H9 (cell line): ENCODE measurements around the gene LRP1. TPM values are rescaled to one million over a fixed set of nuclear protein-coding genes. Genes with fewer than 3 reads are reported as not detected.

Experiments
- DNase-seq: peaks from one replicate; pipeline ENCODE4 v3.0.0-alpha.2; 2017
- H2AFZ ChIP-seq: one replicate; pipeline ENCODE4 v1.6.1; 2013; ENCODE audit warnings: mild to moderate bottlenecking, low read length, control low read depth, moderate library complexity
- H2AK5ac ChIP-seq: 2 replicates; pipeline ENCODE4 v1.6.1; 2013; ENCODE audit warnings: low read length, control low read depth, mixed read lengths; ENCODE audit not compliant: insufficient read length
- H2BK120ac ChIP-seq: one replicate; pipeline ENCODE4 v1.6.1; 2013; ENCODE audit warnings: low read depth, mild to moderate bottlenecking, low read length, control low read depth, inconsistent platforms; ENCODE audit not compliant: poor library complexity, severe bottlenecking
- H2BK12ac ChIP-seq: 2 replicates; pipeline ENCODE4 v1.6.1; 2013; ENCODE audit warnings: low read length, control low read depth, mixed read lengths, low read depth; ENCODE audit not compliant: insufficient read length
- H2BK15ac ChIP-seq: 2 replicates; pipeline ENCODE4 v1.6.1; 2013; ENCODE audit warnings: low read depth, low read length, control low read depth
- H2BK20ac ChIP-seq: one replicate; pipeline ENCODE4 v1.6.1; 2013; ENCODE audit warnings: low read depth, mild to moderate bottlenecking, low read length, control low read depth, inconsistent platforms; ENCODE audit not compliant: poor library complexity, severe bottlenecking
- H2BK5ac ChIP-seq: 2 replicates; pipeline ENCODE4 v1.6.1; 2013; ENCODE audit warnings: low read length, control low read depth, mixed read lengths; ENCODE audit not compliant: insufficient read length
- H3K14ac ChIP-seq: 2 replicates; pipeline ENCODE4 v1.6.1; 2013; ENCODE audit warnings: low read length, control low read depth; ENCODE audit not compliant: insufficient read depth
- H3K18ac ChIP-seq: 2 replicates; pipeline ENCODE4 v1.6.1; 2013; ENCODE audit warnings: low read depth, mild to moderate bottlenecking, mixed read lengths, low read length, control low read depth; ENCODE audit not compliant: insufficient read length
- H3K23ac ChIP-seq: 2 replicates; pipeline ENCODE4 v1.6.1; 2013; ENCODE audit warnings: low read length, control low read depth, mixed read lengths, low read depth; ENCODE audit not compliant: insufficient read length
- H3K23me2 ChIP-seq: 2 replicates; pipeline ENCODE4 v1.6.1; 2013; ENCODE audit warnings: low read depth, mild to moderate bottlenecking, mixed read lengths, low read length, control low read depth; ENCODE audit not compliant: insufficient read length, poor library complexity, severe bottlenecking
- H3K27ac ChIP-seq: 2 replicates; pipeline ENCODE4 v1.5.1; 2013; ENCODE audit warnings: low read length, control low read depth, mixed read lengths, low read depth; ENCODE audit not compliant: insufficient read length
- H3K27me3 ChIP-seq: 2 replicates; pipeline ENCODE4 v1.6.1; 2013; ENCODE audit warnings: low read length, control low read depth, inconsistent platforms; ENCODE audit not compliant: insufficient read depth
- H3K4ac ChIP-seq: 2 replicates; pipeline ENCODE4 v1.6.1; 2013; ENCODE audit warnings: low read depth, mild to moderate bottlenecking, control low read depth, inconsistent platforms, low read length, moderate library complexity
- H3K4me1 ChIP-seq: 2 replicates; pipeline ENCODE4 v1.6.1; 2013; ENCODE audit warnings: low read length, control low read depth, inconsistent platforms; ENCODE audit not compliant: insufficient read depth
- H3K4me2 ChIP-seq: 2 replicates; pipeline ENCODE4 v1.6.1; 2013; ENCODE audit warnings: low read length, control low read depth, mixed read lengths; ENCODE audit not compliant: insufficient read length, insufficient read depth
- H3K56ac ChIP-seq: 2 replicates; pipeline ENCODE4 v1.6.1; 2013; ENCODE audit warnings: low read depth, mild to moderate bottlenecking, mixed read lengths, low read length, control low read depth; ENCODE audit not compliant: insufficient read length
- H3K79me1 ChIP-seq: 2 replicates; pipeline ENCODE4 v1.6.1; 2013; ENCODE audit warnings: low read depth, mild to moderate bottlenecking, moderate library complexity, low read length, control low read depth, inconsistent platforms; ENCODE audit not compliant: insufficient read depth, poor library complexity, severe bottlenecking
- H3K79me2 ChIP-seq: 2 replicates; pipeline ENCODE4 v1.6.1; 2013; ENCODE audit warnings: low read length, control low read depth, inconsistent platforms; ENCODE audit not compliant: insufficient read depth
- H3K9ac ChIP-seq: 2 replicates; pipeline ENCODE4 v1.6.1; 2013; ENCODE audit warnings: low read length, control low read depth, mixed read lengths; ENCODE audit not compliant: insufficient read length; ENCODE audit errors: extremely low read depth
- H3K9me3 ChIP-seq: one replicate; pipeline ENCODE4 v1.6.1; 2013; ENCODE audit warnings: low read depth, low read length, inconsistent platforms; ENCODE audit not compliant: control insufficient read depth
- H3T11ph ChIP-seq: one replicate; pipeline ENCODE4 v1.6.1; 2013; ENCODE audit warnings: mild to moderate bottlenecking, low read length, control low read depth, inconsistent platforms
- H4K20me1 ChIP-seq: one replicate; pipeline ENCODE4 v1.6.1; 2013; ENCODE audit not compliant: control insufficient read depth, insufficient read length, insufficient read depth
- H4K5ac ChIP-seq: 2 replicates; pipeline ENCODE4 v1.6.1; 2013; ENCODE audit warnings: low read depth, mild to moderate bottlenecking, mixed read lengths, low read length, control low read depth; ENCODE audit not compliant: insufficient read length
- H4K8ac ChIP-seq: replicated peaks from 2 replicates; pipeline ENCODE4 v1.6.1; 2013; ENCODE audit warnings: low read length, control low read depth, mixed read lengths, low read depth; ENCODE audit not compliant: insufficient read length
- H4K91ac ChIP-seq: 2 replicates; pipeline ENCODE4 v1.6.1; 2013; ENCODE audit warnings: low read depth, mild to moderate bottlenecking, moderate library complexity, mixed read lengths, low read length, control low read depth; ENCODE audit not compliant: insufficient read length
- H3K27ac Mint-ChIP-seq, 3 experiments: 2 replicates in 2 of 3; 3 replicates in 1 of 3; pipeline ENCODE4 v1.8.0; 2020 to 2021; ENCODE audit warnings: mixed read lengths in 3 of 3, mild to moderate bottlenecking in 1 of 3, moderate library complexity in 1 of 3
- H3K27me3 Mint-ChIP-seq: 2 replicates; pipeline ENCODE4 v1.8.0; 2021; ENCODE audit warnings: low read depth, mild to moderate bottlenecking, moderate library complexity, mixed read lengths
- H3K36me3 Mint-ChIP-seq, 3 experiments: 2 replicates in 2 of 3; 3 replicates in 1 of 3; pipeline ENCODE4 v1.8.0; 2020 to 2021; ENCODE audit warnings: low read depth in 3 of 3, mixed read lengths in 3 of 3; ENCODE audit not compliant: insufficient read depth in 1 of 3
- H3K4me1 Mint-ChIP-seq, 2 experiments: 2 replicates each; pipeline ENCODE4 v1.8.0; 2020; ENCODE audit warnings: mixed read lengths in 2 of 2
- H3K4me3 Mint-ChIP-seq, 2 experiments: 2 replicates in 1 of 2; 3 replicates in 1 of 2; pipeline ENCODE4 v1.8.0; 2020 to 2021; ENCODE audit warnings: mild to moderate bottlenecking in 2 of 2, mixed read lengths in 2 of 2, moderate library complexity in 1 of 2
- H3K9me3 Mint-ChIP-seq, 2 experiments: 2 replicates in 1 of 2; 3 replicates in 1 of 2; pipeline ENCODE4 v1.8.0; 2020; ENCODE audit warnings: mild to moderate bottlenecking in 2 of 2, mixed read lengths in 2 of 2, moderate library complexity in 1 of 2
- CTCF ChIP-seq: fragments of 200-600 bp; sonication (generic); conservative IDR thresholded peaks from 3 replicates; pipeline ENCODE4 v1.8.0; 2021; ENCODE audit warnings: antibody characterized with exemption, mild to moderate bottlenecking
- WGBS: extraction: QIAGEN DNeasy Blood & Tissue Kit; methylation state at CpG from one replicate; pipeline ENCODE4 v1.1.7; 2013; ENCODE audit warnings: missing lambda C conversion rate, low lambda C conversion rate, mixed read lengths; ENCODE audit not compliant: insufficient read length; ENCODE audit errors: extremely low coverage; 5-methylcytosine and 5-hydroxymethylcytosine counted together
- total RNA-seq: library from RNA; stranded (reverse); gene quantifications from 2 replicates; pipeline ENCODE4 v1.2.1, GENCODE V29; 2021

LRP1 gene
- total RNA-seq, 1 experiment from 2014 or later, result 115 TPM

GRCh38 chr12:57160040-57160439 is 31.8 kb downstream of the LRP1 start:
- no peak overlapping the region for H2BK5ac ChIP-seq
- DNase-seq, result no peak
- Mint-ChIP-seq H3K9me3 (no peaks in the 10 kb centered on the region), H3K36me3 (peaks cover 59 to 96% (median 95%) of the 10 kb centered on the region in 3 experiments; a peak in 6 of 7 replicates), H3K27ac (peak overlapping the region in 2 of 3 experiments; percentile 57 to 63; a peak in 3 of 7 replicates), H3K4me1 (no peaks in the 10 kb centered on the region), H3K27me3 (no peaks in the 10 kb centered on the region; the same call in 1 of the 2 replicates), H3K4me3 (no peak overlapping the region)
- H3K27ac ChIP-seq, result no peak overlapping the region
- no peak overlapping the region for H2BK20ac ChIP-seq
- TF ChIP-seq CTCF, result no peak
- H4K20me1 ChIP-seq, result peaks cover 2% of the 10 kb centered on the region
- H4K5ac ChIP-seq, result no peak overlapping the region
- H2BK120ac ChIP-seq, result no peak overlapping the region
- no peak overlapping the region for H3T11ph ChIP-seq
- H4K8ac ChIP-seq, result no peak overlapping the region
- no peaks in the 10 kb centered on the region for H3K4me1 ChIP-seq
- H3K56ac ChIP-seq, result no peak overlapping the region
- no peak overlapping the region for H2AK5ac ChIP-seq
- WGBS, result no CpG with 5 or more reads among the region's 4 CpGs
- H3K9me3 ChIP-seq, result no peaks in the 10 kb centered on the region
- H3K23ac ChIP-seq, result no peak overlapping the region
- no peak overlapping the region for H2BK12ac ChIP-seq
- no peak overlapping the region for H2AFZ ChIP-seq
- H4K91ac ChIP-seq, result no peak overlapping the region
- H3K4me2 ChIP-seq, result no peak overlapping the region
- H3K79me2 ChIP-seq, result no peaks in the 10 kb centered on the region
- no peak overlapping the region for H3K18ac ChIP-seq
- no peak overlapping the region for H3K9ac ChIP-seq
- H3K23me2 ChIP-seq, result no peaks in the 10 kb centered on the region
- H3K79me1 ChIP-seq, result no peaks in the 10 kb centered on the region
- no peak overlapping the region for H3K4ac ChIP-seq
- H2BK15ac ChIP-seq, result no peak overlapping the region
- no peaks in the 10 kb centered on the region for H3K27me3 ChIP-seq
- no peak overlapping the region for H3K14ac ChIP-seq
